ENCODE measurements around the gene TSPAN32.

- TF ChIP-seq POLR2A (IDR thresholded peaks at IDR 0.05; ENCODE audit: low read depth, low read length): no peak
- no peak for TF ChIP-seq SPI1 (IDR thresholded peaks at IDR 0.05; ENCODE audit: borderline replicate concordance, insufficient read depth, low read depth, low read length)
- TF ChIP-seq CREB1 (IDR thresholded peaks at IDR 0.05; ENCODE audit: low read depth): no peak
- no peak for TF ChIP-seq RBBP5 (conservative IDR thresholded peaks at IDR 0.05)
- no peak for TF ChIP-seq FOXM1 (IDR thresholded peaks at IDR 0.05; ENCODE audit: low read depth, low read length)
- no peak for TF ChIP-seq RAD21 (IDR thresholded peaks at IDR 0.05; ENCODE audit: insufficient read depth, low read depth, low read length)
- TF ChIP-seq, protein P1, sequence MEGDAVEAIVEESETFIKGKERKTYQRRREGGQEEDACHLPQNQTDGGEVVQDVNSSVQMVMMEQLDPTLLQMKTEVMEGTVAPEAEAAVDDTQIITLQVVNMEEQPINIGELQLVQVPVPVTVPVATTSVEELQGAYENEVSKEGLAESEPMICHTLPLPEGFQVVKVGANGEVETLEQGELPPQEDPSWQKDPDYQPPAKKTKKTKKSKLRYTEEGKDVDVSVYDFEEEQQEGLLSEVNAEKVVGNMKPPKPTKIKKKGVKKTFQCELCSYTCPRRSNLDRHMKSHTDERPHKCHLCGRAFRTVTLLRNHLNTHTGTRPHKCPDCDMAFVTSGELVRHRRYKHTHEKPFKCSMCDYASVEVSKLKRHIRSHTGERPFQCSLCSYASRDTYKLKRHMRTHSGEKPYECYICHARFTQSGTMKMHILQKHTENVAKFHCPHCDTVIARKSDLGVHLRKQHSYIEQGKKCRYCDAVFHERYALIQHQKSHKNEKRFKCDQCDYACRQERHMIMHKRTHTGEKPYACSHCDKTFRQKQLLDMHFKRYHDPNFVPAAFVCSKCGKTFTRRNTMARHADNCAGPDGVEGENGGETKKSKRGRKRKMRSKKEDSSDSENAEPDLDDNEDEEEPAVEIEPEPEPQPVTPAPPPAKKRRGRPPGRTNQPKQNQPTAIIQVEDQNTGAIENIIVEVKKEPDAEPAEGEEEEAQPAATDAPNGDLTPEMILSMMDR (IDR thresholded peaks at IDR 0.05 in 2 of 3, conservative IDR thresholded peaks at IDR 0.05 in 1 of 3; ENCODE audit: control insufficient read depth in 2 of 3, extremely low read depth in 1 of 3, insufficient read depth in 1 of 3, low read depth in 3 of 3, low read length in 3 of 3): no peak
- TF ChIP-seq, protein P2, sequence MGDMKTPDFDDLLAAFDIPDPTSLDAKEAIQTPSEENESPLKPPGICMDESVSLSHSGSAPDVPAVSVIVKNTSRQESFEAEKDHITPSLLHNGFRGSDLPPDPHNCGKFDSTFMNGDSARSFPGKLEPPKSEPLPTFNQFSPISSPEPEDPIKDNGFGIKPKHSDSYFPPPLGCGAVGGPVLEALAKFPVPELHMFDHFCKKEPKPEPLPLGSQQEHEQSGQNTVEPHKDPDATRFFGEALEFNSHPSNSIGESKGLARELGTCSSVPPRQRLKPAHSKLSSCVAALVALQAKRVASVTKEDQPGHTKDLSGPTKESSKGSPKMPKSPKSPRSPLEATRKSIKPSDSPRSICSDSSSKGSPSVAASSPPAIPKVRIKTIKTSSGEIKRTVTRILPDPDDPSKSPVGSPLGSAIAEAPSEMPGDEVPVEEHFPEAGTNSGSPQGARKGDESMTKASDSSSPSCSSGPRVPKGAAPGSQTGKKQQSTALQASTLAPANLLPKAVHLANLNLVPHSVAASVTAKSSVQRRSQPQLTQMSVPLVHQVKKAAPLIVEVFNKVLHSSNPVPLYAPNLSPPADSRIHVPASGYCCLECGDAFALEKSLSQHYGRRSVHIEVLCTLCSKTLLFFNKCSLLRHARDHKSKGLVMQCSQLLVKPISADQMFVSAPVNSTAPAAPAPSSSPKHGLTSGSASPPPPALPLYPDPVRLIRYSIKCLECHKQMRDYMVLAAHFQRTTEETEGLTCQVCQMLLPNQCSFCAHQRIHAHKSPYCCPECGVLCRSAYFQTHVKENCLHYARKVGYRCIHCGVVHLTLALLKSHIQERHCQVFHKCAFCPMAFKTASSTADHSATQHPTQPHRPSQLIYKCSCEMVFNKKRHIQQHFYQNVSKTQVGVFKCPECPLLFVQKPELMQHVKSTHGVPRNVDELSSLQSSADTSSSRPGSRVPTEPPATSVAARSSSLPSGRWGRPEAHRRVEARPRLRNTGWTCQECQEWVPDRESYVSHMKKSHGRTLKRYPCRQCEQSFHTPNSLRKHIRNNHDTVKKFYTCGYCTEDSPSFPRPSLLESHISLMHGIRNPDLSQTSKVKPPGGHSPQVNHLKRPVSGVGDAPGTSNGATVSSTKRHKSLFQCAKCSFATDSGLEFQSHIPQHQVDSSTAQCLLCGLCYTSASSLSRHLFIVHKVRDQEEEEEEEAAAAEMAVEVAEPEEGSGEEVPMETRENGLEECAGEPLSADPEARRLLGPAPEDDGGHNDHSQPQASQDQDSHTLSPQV (IDR thresholded peaks at IDR 0.05): no peak
- no peak for TF ChIP-seq BHLHE40 (IDR thresholded peaks at IDR 0.05; ENCODE audit: borderline replicate concordance in 1 of 2, low read depth in 2 of 2, low read length in 1 of 2)
- no peak for TF ChIP-seq POLR2AphosphoS5 (IDR thresholded peaks at IDR 0.05; ENCODE audit: low read length)
- TF ChIP-seq SUZ12 (IDR thresholded peaks at IDR 0.05; ENCODE audit: unreplicated experiment): no peak
- TF ChIP-seq EZH2 (IDR thresholded peaks at IDR 0.05; ENCODE audit: borderline replicate concordance, control insufficient read depth, low read depth, low read length): no peak
- no peak for TF ChIP-seq USF2 (IDR thresholded peaks at IDR 0.05; ENCODE audit: borderline replicate concordance, low read depth, low read length)
- TF ChIP-seq IKZF1 (conservative IDR thresholded peaks at IDR 0.05): no peak
Measured at GRCh38 chr11:2297623-2298030, 4.2 kb upstream of the TSPAN32 start.

Data from GM12878 (cell line).